Mesothelial cell of epicardium (in vitro differentiated cells): ENCODE results near the gene SOX8. TPM values are rescaled to one million over a fixed set of nuclear protein-coding genes. Genes with fewer than 3 reads are reported as not detected.

Experiments used
- DNase-seq, 2 experiments: peaks; one replicate each; pipeline ENCODE4 v3.0.0; 2021; ENCODE audit warnings: low spot score in 2 of 2; ENCODE audit not compliant: unreplicated experiment in 2 of 2
- H3K27ac Mint-ChIP-seq: 2 replicates; pipeline ENCODE4 v1.8.0; 2021; ENCODE audit warnings: mixed read lengths
- H3K27me3 Mint-ChIP-seq: 2 replicates; pipeline ENCODE4 v1.8.0; 2021; ENCODE audit warnings: low read depth, mixed read lengths
- H3K36me3 Mint-ChIP-seq: 2 replicates; pipeline ENCODE4 v1.8.0; 2021; ENCODE audit warnings: mixed read lengths
- H3K4me1 Mint-ChIP-seq: 2 replicates; pipeline ENCODE4 v1.8.0; 2021; ENCODE audit warnings: mixed read lengths
- H3K4me3 Mint-ChIP-seq: 2 replicates; pipeline ENCODE4 v1.8.0; 2021; ENCODE audit warnings: mild to moderate bottlenecking, moderate library complexity, mixed read lengths
- H3K9me3 Mint-ChIP-seq: 2 replicates; pipeline ENCODE4 v1.8.0; 2021; ENCODE audit warnings: mixed read lengths
- total RNA-seq: library from RNA; stranded (reverse); gene quantifications from 3 replicates; pipeline ENCODE4 v1.2.1, GENCODE V29; 2021
- TF ChIP-seq, protein P1 (sequence below): fragments of 200-600 bp; sonication (generic); IDR thresholded peaks from one replicate; pipeline ENCODE4 v1.5.0; 2021; ENCODE audit warnings: antibody characterized with exemption; ENCODE audit not compliant: unreplicated experiment

The SOX8 gene
- total RNA-seq, 1 donor from 2014 or later = 5.1 TPM

DNA sequence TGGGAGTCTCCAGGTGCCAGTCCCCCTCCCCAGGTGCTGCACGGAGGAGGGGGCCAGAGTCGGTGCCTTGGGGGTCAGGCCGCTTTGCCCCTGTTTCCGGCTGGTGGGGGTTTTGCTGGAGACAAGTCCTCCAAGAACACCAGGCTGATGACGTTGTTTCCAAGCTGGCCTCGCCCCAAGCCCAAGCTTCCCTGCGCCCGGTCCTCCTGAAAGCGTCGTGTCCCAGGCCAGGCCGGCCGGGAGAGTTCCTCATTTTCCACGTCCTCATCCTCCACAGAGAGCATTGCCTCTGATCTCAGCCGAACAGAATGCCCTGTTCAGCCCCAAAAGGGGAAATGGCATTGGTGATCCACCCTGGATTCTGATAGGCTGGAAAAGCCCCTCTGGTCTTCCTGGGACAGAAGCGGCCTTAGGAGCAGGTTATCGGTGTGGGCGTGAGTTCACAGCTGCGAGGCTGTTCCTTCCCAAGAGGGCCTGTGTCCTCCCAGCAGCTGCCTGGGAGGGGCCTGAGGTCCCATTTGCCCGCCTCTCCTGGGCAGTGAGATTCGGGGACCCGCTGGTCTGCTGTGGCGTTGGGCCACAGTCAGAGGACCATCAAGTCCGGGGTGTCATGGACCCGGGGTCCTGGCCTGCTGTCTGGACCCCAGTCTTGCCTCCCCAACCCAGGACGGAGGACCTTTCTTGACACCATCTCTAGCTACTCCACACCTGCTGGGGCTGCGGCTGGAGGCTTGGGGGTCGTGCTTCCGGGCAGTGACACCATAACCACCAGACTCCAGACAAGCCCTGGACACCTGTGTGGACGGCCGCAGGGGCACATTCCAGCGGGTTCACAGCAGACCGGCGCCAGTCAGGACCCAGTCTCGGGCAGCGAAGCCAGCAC is 7.1 kb downstream of the SOX8 start:
- Mint-ChIP-seq H3K4me3 (no peak overlapping the region), H3K4me1 (peaks cover 2% of the 10 kb centered on the region), H3K27ac (no peak overlapping the region), H3K36me3 (no peaks in the 10 kb centered on the region), H3K27me3 (peaks cover 31% of the 10 kb centered on the region), H3K9me3 (no peaks in the 10 kb centered on the region)
- no peak for DNase-seq
- TF ChIP-seq, protein P1, sequence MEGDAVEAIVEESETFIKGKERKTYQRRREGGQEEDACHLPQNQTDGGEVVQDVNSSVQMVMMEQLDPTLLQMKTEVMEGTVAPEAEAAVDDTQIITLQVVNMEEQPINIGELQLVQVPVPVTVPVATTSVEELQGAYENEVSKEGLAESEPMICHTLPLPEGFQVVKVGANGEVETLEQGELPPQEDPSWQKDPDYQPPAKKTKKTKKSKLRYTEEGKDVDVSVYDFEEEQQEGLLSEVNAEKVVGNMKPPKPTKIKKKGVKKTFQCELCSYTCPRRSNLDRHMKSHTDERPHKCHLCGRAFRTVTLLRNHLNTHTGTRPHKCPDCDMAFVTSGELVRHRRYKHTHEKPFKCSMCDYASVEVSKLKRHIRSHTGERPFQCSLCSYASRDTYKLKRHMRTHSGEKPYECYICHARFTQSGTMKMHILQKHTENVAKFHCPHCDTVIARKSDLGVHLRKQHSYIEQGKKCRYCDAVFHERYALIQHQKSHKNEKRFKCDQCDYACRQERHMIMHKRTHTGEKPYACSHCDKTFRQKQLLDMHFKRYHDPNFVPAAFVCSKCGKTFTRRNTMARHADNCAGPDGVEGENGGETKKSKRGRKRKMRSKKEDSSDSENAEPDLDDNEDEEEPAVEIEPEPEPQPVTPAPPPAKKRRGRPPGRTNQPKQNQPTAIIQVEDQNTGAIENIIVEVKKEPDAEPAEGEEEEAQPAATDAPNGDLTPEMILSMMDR = no peak

DNA sequence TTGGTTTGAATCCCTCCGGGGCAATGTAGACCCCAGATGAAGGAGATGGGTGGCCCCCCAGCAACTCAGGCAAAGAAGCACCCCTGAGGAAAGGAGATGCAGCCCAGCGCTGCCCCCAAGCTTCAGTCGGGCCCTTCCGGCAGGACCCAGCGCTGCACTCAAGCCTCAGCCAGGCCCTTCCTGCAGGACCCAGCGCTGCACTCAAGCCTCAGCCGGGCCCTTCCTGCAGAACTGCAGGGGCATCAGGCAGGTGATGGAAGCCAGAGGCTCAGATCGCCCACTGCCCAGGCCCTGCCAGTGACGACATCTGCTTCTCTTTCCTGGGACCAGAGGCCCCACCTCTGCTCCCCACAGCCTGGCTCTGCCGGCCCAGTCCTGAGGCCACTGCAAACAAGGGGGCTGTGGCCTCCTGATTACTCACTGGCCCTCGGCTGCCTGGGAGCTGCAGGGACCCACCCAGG is 7.8 kb downstream of the SOX8 start:
- no peak for DNase-seq
- Mint-ChIP-seq H3K9me3 (no peaks in the 10 kb centered on the region), H3K27ac (no peak overlapping the region), H3K4me3 (no peak overlapping the region), H3K27me3 (peaks cover 25% of the 10 kb centered on the region), H3K36me3 (no peaks in the 10 kb centered on the region), H3K4me1 (peaks cover 2% of the 10 kb centered on the region)
- TF ChIP-seq, protein P1 = no peak

DNA sequence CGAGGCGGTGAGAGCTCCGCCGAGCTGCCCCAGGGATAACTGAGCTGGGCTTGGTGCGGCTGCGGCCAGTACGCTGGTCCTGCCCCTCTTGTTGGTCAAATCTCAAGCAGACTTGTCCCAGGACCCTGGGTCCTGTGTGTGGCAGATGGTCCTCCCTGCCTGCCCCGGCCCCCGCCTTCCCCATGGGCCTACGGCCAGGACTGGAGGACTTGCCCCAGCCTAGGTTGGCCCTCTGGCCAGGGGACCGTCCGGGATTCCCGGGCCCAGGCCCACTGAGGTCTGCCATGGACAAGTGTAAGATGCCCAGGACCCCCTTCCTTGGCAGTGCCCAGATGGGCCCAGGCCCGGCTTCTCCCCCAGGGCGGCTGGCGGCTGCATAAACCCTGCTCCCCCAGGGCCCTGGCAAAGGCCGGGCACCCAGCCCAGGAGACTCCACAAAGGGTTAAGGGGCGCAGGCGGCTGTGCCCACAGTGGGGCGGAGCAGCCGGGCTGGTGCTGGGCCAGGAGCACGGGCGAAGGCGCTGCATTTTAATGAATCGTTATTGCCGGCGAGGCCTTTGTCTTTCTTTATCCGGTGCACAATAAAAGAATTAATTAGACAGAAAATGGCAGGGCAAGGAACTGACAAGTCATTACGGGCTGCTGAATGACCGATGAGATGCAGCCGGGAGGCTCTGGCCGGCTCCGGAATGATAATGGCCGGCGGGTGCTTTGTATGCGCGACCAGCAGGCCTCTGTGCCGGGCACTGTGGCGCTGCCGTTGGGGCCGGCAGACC is 9.1 kb downstream of the SOX8 start:
- no peak for DNase-seq
- Mint-ChIP-seq H3K27me3 (peaks cover 34% of the 10 kb centered on the region), H3K27ac (no peak overlapping the region), H3K36me3 (no peaks in the 10 kb centered on the region), H3K9me3 (no peaks in the 10 kb centered on the region), H3K4me3 (no peak overlapping the region), H3K4me1 (peaks cover 2% of the 10 kb centered on the region)
- TF ChIP-seq, protein P1 = no peak

DNA sequence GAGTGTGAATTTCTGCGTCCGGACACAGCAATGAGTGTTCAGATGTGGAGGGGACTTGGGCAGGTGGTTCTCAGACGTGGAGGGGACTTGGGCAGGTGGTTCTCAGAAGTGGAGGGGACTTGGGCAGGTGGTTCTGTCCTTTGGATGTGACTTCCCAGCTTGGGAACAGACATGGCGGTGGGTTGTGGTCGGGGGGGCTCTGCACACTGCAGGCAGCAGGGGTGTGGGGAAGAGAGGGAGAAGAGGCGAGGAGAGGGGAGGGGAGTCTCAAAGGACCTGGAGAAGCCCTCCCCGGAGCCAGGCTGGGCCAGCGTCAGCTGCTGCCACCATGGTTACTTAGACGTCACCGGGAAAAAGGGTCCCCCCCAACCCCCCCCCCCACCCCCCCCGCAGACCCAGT is 9.8 kb downstream of the SOX8 start:
- H3K4me1 Mint-ChIP-seq = peaks cover 6% of the 10 kb centered on the region
- TF ChIP-seq, protein P1 = no peak
- H3K9me3 Mint-ChIP-seq = no peaks in the 10 kb centered on the region
- peaks cover 34% of the 10 kb centered on the region for H3K27me3 Mint-ChIP-seq
- DNase-seq = no peak
- H3K4me3 Mint-ChIP-seq = no peak overlapping the region
- H3K36me3 Mint-ChIP-seq = no peaks in the 10 kb centered on the region
- H3K27ac Mint-ChIP-seq = no peak overlapping the region

DNA sequence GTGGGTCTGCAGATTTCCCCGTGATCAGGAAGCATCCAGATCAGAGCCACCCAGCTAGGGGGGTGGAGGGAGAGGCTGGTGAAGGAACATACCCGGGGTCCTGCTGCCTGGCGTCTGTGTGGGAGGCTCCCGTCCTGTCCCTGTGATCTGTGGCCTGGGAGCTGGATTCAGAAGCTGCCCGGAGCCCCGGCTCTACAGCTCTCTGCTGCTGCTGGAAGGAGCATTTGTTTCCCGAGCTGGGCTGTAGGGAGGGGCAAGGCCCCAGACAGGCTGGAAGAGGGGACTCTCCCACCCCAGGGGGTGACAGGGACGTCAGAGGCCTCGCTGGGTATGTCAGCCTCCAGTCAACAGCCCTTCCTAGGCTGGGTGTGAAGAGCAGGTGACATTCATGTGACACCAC is 10.2 kb downstream of the SOX8 start:
- no peak overlapping the region for H3K4me3 Mint-ChIP-seq
- H3K27me3 Mint-ChIP-seq = peaks cover 36% of the 10 kb centered on the region
- H3K27ac Mint-ChIP-seq = no peak overlapping the region
- H3K4me1 Mint-ChIP-seq = peaks cover 10% of the 10 kb centered on the region
- TF ChIP-seq, protein P1 = no peak
- DNase-seq = no peak
- no peaks in the 10 kb centered on the region for H3K36me3 Mint-ChIP-seq
- H3K9me3 Mint-ChIP-seq = no peaks in the 10 kb centered on the region
